ENCODE results near the gene SSUH2.
A peak's percentile ranks its signal among the peaks of the same experiment; 100 is the strongest.

The SSUH2 gene

DNA sequence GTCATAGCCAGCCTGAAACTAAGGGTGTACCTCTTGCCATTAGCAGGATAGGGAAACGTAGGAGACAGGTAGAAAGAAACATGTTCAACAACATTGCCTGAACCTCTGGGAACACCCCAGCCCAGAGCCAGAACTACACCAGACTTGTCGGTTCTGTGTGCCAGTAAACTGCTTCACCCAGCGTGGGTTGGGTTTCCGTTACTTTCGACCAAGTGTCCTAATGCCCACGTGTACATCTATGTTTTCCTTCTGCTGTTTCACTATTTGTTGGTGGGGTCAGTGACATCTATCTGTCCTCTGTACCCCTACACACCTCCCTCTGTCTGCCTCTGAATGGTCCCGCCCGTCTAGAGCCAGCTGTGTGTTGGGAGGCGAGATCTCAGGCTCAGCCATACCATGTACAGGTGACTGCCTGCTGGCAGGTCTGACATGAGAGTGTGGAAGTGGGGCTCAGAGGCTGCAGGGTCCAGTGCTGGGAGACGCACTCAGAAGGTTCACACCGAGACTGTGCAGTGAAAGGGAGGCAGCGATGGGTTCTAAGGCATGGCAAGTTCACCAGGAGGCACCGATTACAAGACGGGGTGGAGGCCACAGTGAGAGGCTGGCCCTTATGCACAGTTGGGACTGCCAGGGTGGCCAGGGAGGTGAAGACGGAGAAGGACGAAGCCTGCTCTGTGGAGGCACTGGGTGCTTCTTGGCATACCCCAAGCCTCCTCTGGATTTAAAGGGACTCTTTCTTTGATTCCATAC lies 36.4 kb downstream of the SSUH2 start:
- Histone ChIP-seq H3K4me3 (ENCODE audit: insufficient read depth in 1 of 2, low read depth in 1 of 2, low read length in 2 of 2) (no peak overlapping the region), H4K91ac (ENCODE audit: low read length) (no peak overlapping the region), H2BK12ac (ENCODE audit: low read length in 2 of 2) (peak overlapping the region; percentile 37 to 72), H3K27ac (ENCODE audit: low read length, poor library complexity, severe bottlenecking) (no peak overlapping the region), H2BK15ac (ENCODE audit: low read depth, poor library complexity, severe bottlenecking) (peak overlapping the region; percentile 41), H3K18ac (ENCODE audit: low read depth in 1 of 2, low read length in 2 of 2) (peak overlapping the region in 1 of 2 experiments; percentile 23), H3K79me1 (replicated peaks; ENCODE audit: low read length, poor library complexity, severe bottlenecking) (no peaks in the 10 kb centered on the region), H3K23ac (ENCODE audit: low read length in 2 of 2) (no peak overlapping the region), H3K4me1 (ENCODE audit: control insufficient read depth, insufficient read depth, low read depth, low read length) (peaks cover 4% of the 10 kb centered on the region), H3K4me2 (ENCODE audit: low read length, poor library complexity, severe bottlenecking) (no peak overlapping the region), H3K9ac (ENCODE audit: low read length) (peak overlapping the region; percentile 9), H2AK5ac (ENCODE audit: low read length, severe bottlenecking) (peak overlapping the region; percentile 17), H2AFZ (ENCODE audit: low read depth, low read length) (no peak overlapping the region), H2BK120ac (ENCODE audit: low read depth, low read length) (no peak overlapping the region), H3K4ac (ENCODE audit: low read depth in 1 of 2, low read length in 2 of 2) (peak overlapping the region in 1 of 2 experiments; percentile 13), H2BK5ac (ENCODE audit: low read depth, low read length, poor library complexity, severe bottlenecking) (no peak overlapping the region), H3K36me3 (ENCODE audit: control insufficient read depth in 1 of 2, insufficient read depth in 2 of 2, low read depth in 1 of 2, low read length in 2 of 2) (peaks cover 0 to 2% of the 10 kb centered on the region in 2 experiments), H3K9me3 (ENCODE audit: control insufficient read depth, low read length) (no peaks in the 10 kb centered on the region), H3K27me3 (ENCODE audit: control insufficient read depth in 1 of 2, insufficient read depth in 1 of 2, low read length in 2 of 2) (peaks cover 0 to 6% of the 10 kb centered on the region in 2 experiments), H4K8ac (ENCODE audit: low read length) (peak overlapping the region; percentile 19), H3K14ac (ENCODE audit: low read length in 2 of 2) (no peak overlapping the region)
- no peak for DNase-seq
- 94% methylated on average over 16 of the region's 16 CpGs for WGBS

DNA sequence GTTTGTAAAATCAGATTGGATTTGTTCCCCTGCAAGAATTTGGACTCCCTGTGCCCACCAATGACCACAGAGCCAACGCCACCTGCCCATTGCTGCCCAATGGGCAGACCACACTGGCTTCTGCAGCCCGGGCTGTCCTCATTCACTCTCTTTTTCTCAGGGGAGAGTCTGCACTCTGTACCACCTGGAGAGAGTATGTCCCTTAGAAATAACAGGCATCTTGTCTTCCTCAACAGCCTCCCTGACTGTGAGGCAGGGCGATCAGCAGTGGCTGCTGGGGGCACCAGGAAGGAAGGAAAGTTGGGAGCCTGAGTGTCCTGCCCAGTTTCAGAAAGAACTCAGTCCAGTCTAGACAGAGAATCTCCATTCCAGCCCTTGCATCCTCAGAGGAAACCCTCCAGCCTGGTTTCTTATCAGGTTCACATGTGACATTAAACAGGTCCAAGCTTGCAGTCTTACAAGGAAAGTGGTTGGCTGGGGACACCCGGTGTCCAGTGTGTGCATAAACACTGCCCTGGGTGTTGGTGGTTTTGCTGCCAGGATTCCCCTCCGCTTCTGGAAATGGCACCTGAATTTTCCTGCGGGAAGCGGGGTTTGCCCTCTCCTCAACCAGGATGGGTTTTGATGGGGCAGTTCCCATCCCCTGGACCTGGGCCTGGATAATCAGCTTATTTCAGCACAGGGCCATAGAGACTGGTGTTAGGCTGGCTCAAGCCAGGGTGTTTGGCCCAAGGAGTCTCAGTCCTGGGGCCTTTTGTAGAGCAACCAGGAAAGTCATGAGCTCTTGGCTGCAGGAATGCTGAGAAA lies 37.2 kb downstream of the SSUH2 start:
- H2BK15ac ChIP-seq (ENCODE audit: low read depth, poor library complexity, severe bottlenecking) = no peak overlapping the region
- DNase-seq = peak; percentile 91
- 74% methylated on average over 7 of the region's 7 CpGs for WGBS
- H2BK12ac ChIP-seq (ENCODE audit: low read length in 2 of 2) = peak overlapping the region; percentile 72 to 84
- H3K4me3 ChIP-seq (ENCODE audit: insufficient read depth in 1 of 2, low read depth in 1 of 2, low read length in 2 of 2) = no peak overlapping the region
- H3K14ac ChIP-seq (ENCODE audit: low read length in 2 of 2) = no peak overlapping the region
- H3K27me3 ChIP-seq (ENCODE audit: control insufficient read depth in 1 of 2, insufficient read depth in 1 of 2, low read length in 2 of 2) = peaks cover 0 to 6% of the 10 kb centered on the region in 2 experiments
- H2BK5ac ChIP-seq (ENCODE audit: low read depth, low read length, poor library complexity, severe bottlenecking) = no peak overlapping the region
- peak overlapping the region; percentile 13 to 83 for H3K4ac ChIP-seq (ENCODE audit: low read depth in 1 of 2, low read length in 2 of 2)
- H3K9ac ChIP-seq (ENCODE audit: low read length) = peak overlapping the region; percentile 9
- H2AFZ ChIP-seq (ENCODE audit: low read depth, low read length) = peak overlapping the region; percentile 36
- peaks cover 0 to 2% of the 10 kb centered on the region in 2 experiments for H3K36me3 ChIP-seq (ENCODE audit: control insufficient read depth in 1 of 2, insufficient read depth in 2 of 2, low read depth in 1 of 2, low read length in 2 of 2)
- no peak overlapping the region for H3K27ac ChIP-seq (ENCODE audit: low read length, poor library complexity, severe bottlenecking)
- no peak overlapping the region for H2BK120ac ChIP-seq (ENCODE audit: low read depth, low read length)
- H3K4me1 ChIP-seq (ENCODE audit: control insufficient read depth, insufficient read depth, low read depth, low read length) = peaks cover 4% of the 10 kb centered on the region
- H2AK5ac ChIP-seq (ENCODE audit: low read length, severe bottlenecking) = no peak overlapping the region
- H3K9me3 ChIP-seq (ENCODE audit: control insufficient read depth, low read length) = no peaks in the 10 kb centered on the region
- H3K23ac ChIP-seq (ENCODE audit: low read length in 2 of 2) = no peak overlapping the region
- no peak overlapping the region for H3K4me2 ChIP-seq (ENCODE audit: low read length, poor library complexity, severe bottlenecking)
- H4K8ac ChIP-seq (ENCODE audit: low read length) = peak overlapping the region; percentile 19
- no peaks in the 10 kb centered on the region for H3K79me1 ChIP-seq (replicated peaks; ENCODE audit: low read length, poor library complexity, severe bottlenecking)
- H3K18ac ChIP-seq (ENCODE audit: low read depth in 1 of 2, low read length in 2 of 2) = peak overlapping the region; percentile 40 to 79
- H4K91ac ChIP-seq (ENCODE audit: low read length) = no peak overlapping the region

DNA sequence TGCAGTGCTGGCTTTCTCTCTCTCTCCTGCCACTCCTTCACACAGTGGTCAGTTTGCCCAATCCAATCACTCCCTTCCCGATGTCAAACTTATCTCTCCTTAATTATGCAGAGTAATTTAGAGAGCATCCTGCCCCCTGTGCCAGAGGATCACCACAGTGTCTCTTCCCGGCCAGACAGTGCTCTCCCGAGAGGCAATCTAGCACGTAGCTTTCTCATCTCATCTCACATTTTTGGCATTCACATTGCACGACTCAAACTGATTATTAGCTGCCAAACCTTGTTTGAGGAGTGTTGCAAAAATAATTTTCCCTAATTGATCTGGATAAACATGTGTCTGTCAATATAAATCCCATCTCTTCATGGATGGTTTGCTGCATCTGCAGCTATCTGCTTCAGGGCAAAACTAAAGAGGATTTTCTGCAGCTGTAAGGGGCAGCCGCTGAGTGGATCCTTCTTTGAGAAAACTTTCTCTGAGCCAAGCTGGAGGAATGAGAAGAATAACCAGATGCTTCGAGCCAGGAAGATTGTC lies 37.8 kb downstream of the SSUH2 start:
- Histone ChIP-seq H2BK120ac (ENCODE audit: low read depth, low read length) (no peak overlapping the region), H3K4me3 (ENCODE audit: insufficient read depth in 1 of 2, low read depth in 1 of 2, low read length in 2 of 2) (no peak overlapping the region), H2BK5ac (ENCODE audit: low read depth, low read length, poor library complexity, severe bottlenecking) (no peak overlapping the region), H3K4me2 (ENCODE audit: low read length, poor library complexity, severe bottlenecking) (no peak overlapping the region), H3K27me3 (ENCODE audit: control insufficient read depth in 1 of 2, insufficient read depth in 1 of 2, low read length in 2 of 2) (peaks cover 0 to 6% of the 10 kb centered on the region in 2 experiments), H2BK15ac (ENCODE audit: low read depth, poor library complexity, severe bottlenecking) (no peak overlapping the region), H3K27ac (ENCODE audit: low read length, poor library complexity, severe bottlenecking) (no peak overlapping the region), H3K23ac (ENCODE audit: low read length in 2 of 2) (no peak overlapping the region), H4K8ac (ENCODE audit: low read length) (no peak overlapping the region), H3K18ac (ENCODE audit: low read depth in 1 of 2, low read length in 2 of 2) (peak overlapping the region in 1 of 2 experiments; percentile 79), H3K9me3 (ENCODE audit: control insufficient read depth, low read length) (no peaks in the 10 kb centered on the region), H3K4ac (ENCODE audit: low read depth in 1 of 2, low read length in 2 of 2) (no peak overlapping the region), H3K9ac (ENCODE audit: low read length) (peak overlapping the region; percentile 4), H3K14ac (ENCODE audit: low read length in 2 of 2) (no peak overlapping the region), H3K79me1 (replicated peaks; ENCODE audit: low read length, poor library complexity, severe bottlenecking) (no peaks in the 10 kb centered on the region), H2BK12ac (ENCODE audit: low read length in 2 of 2) (peak overlapping the region; percentile 49 to 84), H3K36me3 (ENCODE audit: control insufficient read depth in 1 of 2, insufficient read depth in 2 of 2, low read depth in 1 of 2, low read length in 2 of 2) (peaks cover 0 to 2% of the 10 kb centered on the region in 2 experiments), H2AK5ac (ENCODE audit: low read length, severe bottlenecking) (no peak overlapping the region), H2AFZ (ENCODE audit: low read depth, low read length) (no peak overlapping the region), H4K91ac (ENCODE audit: low read length) (no peak overlapping the region), H3K4me1 (ENCODE audit: control insufficient read depth, insufficient read depth, low read depth, low read length) (peaks cover 4% of the 10 kb centered on the region)
- 60% methylated on average over 5 of the region's 7 CpGs for WGBS
- peak; percentile 9 for DNase-seq

DNA sequence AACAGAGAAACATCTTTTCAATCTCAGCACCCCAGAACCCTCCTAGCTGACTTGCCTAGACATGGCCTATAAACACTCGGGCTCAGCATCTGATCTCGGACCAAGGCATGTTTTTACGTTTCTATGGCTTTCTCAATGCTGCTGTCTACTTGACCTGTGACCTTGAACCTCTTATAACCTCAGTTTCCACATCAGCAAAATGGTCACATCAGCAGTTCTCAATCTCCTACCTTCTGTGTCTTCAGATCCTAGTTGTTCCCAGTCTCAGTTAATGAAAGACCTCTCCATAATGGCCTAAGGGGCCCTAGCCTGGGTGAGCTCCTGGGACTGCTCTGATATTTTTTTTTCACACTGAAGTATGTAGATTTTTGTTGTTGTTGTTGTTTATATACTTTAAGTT lies 39.6 kb downstream of the SSUH2 start:
- Histone ChIP-seq H3K79me1 (replicated peaks; ENCODE audit: low read length, poor library complexity, severe bottlenecking) (no peaks in the 10 kb centered on the region), H4K91ac (ENCODE audit: low read length) (no peak overlapping the region), H2BK5ac (ENCODE audit: low read depth, low read length, poor library complexity, severe bottlenecking) (no peak overlapping the region), H4K8ac (ENCODE audit: low read length) (no peak overlapping the region), H3K14ac (ENCODE audit: low read length in 2 of 2) (no peak overlapping the region), H3K4ac (ENCODE audit: low read depth in 1 of 2, low read length in 2 of 2) (no peak overlapping the region), H2BK120ac (ENCODE audit: low read depth, low read length) (no peak overlapping the region), H3K4me3 (ENCODE audit: insufficient read depth in 1 of 2, low read depth in 1 of 2, low read length in 2 of 2) (no peak overlapping the region), H3K27me3 (ENCODE audit: control insufficient read depth in 1 of 2, insufficient read depth in 1 of 2, low read length in 2 of 2) (peaks cover 0 to 6% of the 10 kb centered on the region in 2 experiments), H3K27ac (ENCODE audit: low read length, poor library complexity, severe bottlenecking) (no peak overlapping the region), H3K4me2 (ENCODE audit: low read length, poor library complexity, severe bottlenecking) (no peak overlapping the region), H3K36me3 (ENCODE audit: control insufficient read depth in 1 of 2, insufficient read depth in 2 of 2, low read depth in 1 of 2, low read length in 2 of 2) (peaks cover 0 to 2% of the 10 kb centered on the region in 2 experiments), H3K9ac (ENCODE audit: low read length) (no peak overlapping the region), H2BK15ac (ENCODE audit: low read depth, poor library complexity, severe bottlenecking) (no peak overlapping the region), H3K18ac (ENCODE audit: low read depth in 1 of 2, low read length in 2 of 2) (no peak overlapping the region), H2AK5ac (ENCODE audit: low read length, severe bottlenecking) (no peak overlapping the region), H3K23ac (ENCODE audit: low read length in 2 of 2) (no peak overlapping the region), H3K9me3 (ENCODE audit: control insufficient read depth, low read length) (no peaks in the 10 kb centered on the region), H2AFZ (ENCODE audit: low read depth, low read length) (no peak overlapping the region), H2BK12ac (ENCODE audit: low read length in 2 of 2) (no peak overlapping the region), H3K4me1 (ENCODE audit: control insufficient read depth, insufficient read depth, low read depth, low read length) (peaks cover 4% of the 10 kb centered on the region)
- WGBS = 93% methylated on average over 3 of the region's 3 CpGs
- no peak for DNase-seq

Data from mesenchymal stem cell (in vitro differentiated cells and primary cell).